ENCODE results near the gene CKAP2L. TPM values are rescaled to one million over a fixed set of nuclear protein-coding genes. Genes with fewer than 3 reads are reported as not detected.

Gene CKAP2L
- total RNA-seq, 4 donors from 2014 or later, result 4.3 to 14.4 (median 6.7) TPM

- no peaks in the 10 kb centered on the region for H3K36me3 ChIP-seq
- 27 to 42% methylated on average over 1 of the region's 1 CpG for WGBS, 2 donors
- peak overlapping the region; percentile 75 to 86 (median 77) for H3K27ac ChIP-seq
- no peaks in the 10 kb centered on the region for H3K27me3 ChIP-seq
- intact Hi-C loops (cut with DNase I), result no loop called here
- TF ChIP-seq POLR2A (IDR thresholded peaks at IDR 0.05), result no peak
- TF ChIP-seq CTCF (IDR thresholded peaks at IDR 0.05), result no peak
- no peak for DNase-seq
- no peaks in the 10 kb centered on the region for H3K9me3 ChIP-seq
- no peak overlapping the region for H3K4me3 ChIP-seq
- H3K4me1 ChIP-seq, result peaks cover 0 to 48% (median 21%) of the 10 kb centered on the region in 3 donors
These were observed 31.4 kb upstream of the CKAP2L start for GRCh38 chr2:112795774-112796173.

- Histone ChIP-seq H3K4me3 (no peak overlapping the region), H3K27me3 (no peaks in the 10 kb centered on the region), H3K36me3 (no peaks in the 10 kb centered on the region), H3K9me3 (no peaks in the 10 kb centered on the region), H3K4me1 (peaks cover 0 to 56% (median 21%) of the 10 kb centered on the region in 3 donors), H3K27ac (peak overlapping the region; percentile 75 to 86 (median 77))
- no peak for TF ChIP-seq POLR2A (IDR thresholded peaks at IDR 0.05)
- TF ChIP-seq CTCF (IDR thresholded peaks at IDR 0.05), result no peak
- WGBS, 2 donors, result 0 to 56% methylated on average over 2 to 3 of the region's 3 CpGs
- intact Hi-C loops (cut with DNase I), result no loop called here
- no peak for DNase-seq
These were observed 30.4 kb upstream of the CKAP2L start for GRCh38 chr2:112794841-112795240.

GRCh38 chr2:112794131-112794733 is 29.8 kb upstream of the CKAP2L start:
- peak overlapping the region; percentile 76 to 86 (median 82) for H3K27ac ChIP-seq
- H3K36me3 ChIP-seq, result no peaks in the 10 kb centered on the region
- TF ChIP-seq POLR2A (IDR thresholded peaks at IDR 0.05) (no peak), CTCF (IDR thresholded peaks at IDR 0.05) (no peak)
- peaks cover 0 to 56% (median 21%) of the 10 kb centered on the region in 3 donors for H3K4me1 ChIP-seq
- no peaks in the 10 kb centered on the region for H3K9me3 ChIP-seq
- intact Hi-C loops (cut with DNase I), result no loop called here
- no peak overlapping the region for H3K4me3 ChIP-seq
- no peaks in the 10 kb centered on the region for H3K27me3 ChIP-seq
- DNase-seq, result peak; percentile 35
- WGBS, 2 donors, result 16 to 24% methylated on average over 5 of the region's 5 CpGs

- no peaks in the 10 kb centered on the region for H3K9me3 ChIP-seq
- H3K27me3 ChIP-seq, result no peaks in the 10 kb centered on the region
- H3K27ac ChIP-seq, result peak overlapping the region; percentile 44 to 86 (median 80)
- TF ChIP-seq POLR2A (IDR thresholded peaks at IDR 0.05) (no peak), CTCF (IDR thresholded peaks at IDR 0.05) (no peak)
- peaks cover 0 to 61% (median 21%) of the 10 kb centered on the region in 3 donors for H3K4me1 ChIP-seq
- 22 to 27% methylated on average over 3 of the region's 3 CpGs for WGBS, 2 donors
- DNase-seq, result no peak
- intact Hi-C loops (cut with DNase I), result no loop called here
- no peaks in the 10 kb centered on the region for H3K36me3 ChIP-seq
- H3K4me3 ChIP-seq, result no peak overlapping the region
These were observed 29.1 kb upstream of the CKAP2L start for GRCh38 chr2:112793449-112793978.

GRCh38 chr2:112792419-112792818 is 28.0 kb upstream of the CKAP2L start:
- Histone ChIP-seq H3K36me3 (no peaks in the 10 kb centered on the region), H3K4me1 (peaks cover 0 to 65% (median 21%) of the 10 kb centered on the region in 3 donors), H3K27ac (peak overlapping the region in 1 of 4 donors; percentile 86), H3K27me3 (no peaks in the 10 kb centered on the region), H3K9me3 (no peaks in the 10 kb centered on the region), H3K4me3 (no peak overlapping the region)
- no peak for DNase-seq
- WGBS, 2 donors, result 77 to 82% methylated on average over 4 to 5 of the region's 5 CpGs
- intact Hi-C loops (cut with DNase I), result no loop called here
- TF ChIP-seq CTCF (IDR thresholded peaks at IDR 0.05), result no peak
- TF ChIP-seq POLR2A (IDR thresholded peaks at IDR 0.05), result no peak
